Endothelial cell of umbilical vein (primary cell): ENCODE data around the gene DNAL1. TPM values are rescaled to one million over a fixed set of nuclear protein-coding genes. Genes with fewer than 3 reads are reported as not detected.

ENCODE experiments used
- BruUV-seq: library from RNA; stranded (reverse); fragments of 400-500 nt; replicated peaks from 2 replicates; lab custom pipeline; 2021; lab: Mats Ljungman, UMichigan
- CTCF ChIA-PET: fragments of 300-600, 350-600 bp; sonication (Branson Sonifier 250); formaldehyde crosslinking; loops from one replicate; lab custom pipeline; 2021; ENCODE audit warnings: antibody characterized with exemption, inconsistent platforms; lab: Charles Lee
- POLR2A ChIA-PET: fragments of 300-600, 350-600 bp; sonication (Branson Sonifier 250); formaldehyde crosslinking; loops from one replicate; lab custom pipeline; 2021; ENCODE audit warnings: antibody characterized with exemption, inconsistent platforms; lab: Charles Lee
- DNase-seq: peaks from one replicate; pipeline ENCODE4 v3.0.0-alpha.2; 2011; ENCODE audit warnings: low read depth, low spot score
- FAIRE-seq: peaks from 2 replicates; lab custom pipeline; 2011; peaks lifted over from hg19 to GRCh38; lab: Jason Lieb, UNC
- H2AFZ ChIP-seq: 2 replicates; pipeline ENCODE4 v1.6.0; 2012; ENCODE audit warnings: low read depth, low read length, control low read depth, inconsistent platforms
- H3K27ac ChIP-seq: 2 replicates; pipeline ENCODE4 v1.5.1; 2011; ENCODE audit warnings: low read depth, mild to moderate bottlenecking, control low read depth, low read length, moderate library complexity; ENCODE audit not compliant: insufficient read depth
- H3K27me3 ChIP-seq, 2 experiments: 2 replicates each; pipeline versions ENCODE4 v1.6.0 to v1.6.1; 2011; ENCODE audit warnings: low read length in 2 of 2, mixed read lengths in 1 of 2; ENCODE audit not compliant: control insufficient read depth in 2 of 2, insufficient read depth in 2 of 2
- H3K36me3 ChIP-seq, 2 experiments: 2 replicates in 1 of 2; 3 replicates in 1 of 2; pipeline ENCODE4 v1.5.1; 2011; ENCODE audit warnings: low read length in 2 of 2, mild to moderate bottlenecking in 1 of 2, moderate library complexity in 1 of 2; ENCODE audit not compliant: control insufficient read depth in 2 of 2, insufficient read depth in 2 of 2; ENCODE audit errors: extremely low read depth in 1 of 2
- H3K4me1 ChIP-seq: 3 replicates; pipeline ENCODE4 v1.5.1; 2011; ENCODE audit warnings: mild to moderate bottlenecking, low read length; ENCODE audit not compliant: control insufficient read depth, insufficient read depth; ENCODE audit errors: extremely low read depth
- H3K4me2 ChIP-seq: 2 replicates; pipeline ENCODE4 v1.6.1; 2011; ENCODE audit warnings: low read length, control low read depth, mixed read lengths; ENCODE audit not compliant: insufficient read depth
- H3K4me3 ChIP-seq, 3 experiments: fragments of 200-600 bp in 1 of 3; sonication (generic), shearing (Covaris generic) in 1 of 3; replicated peaks in 1 of 3; 2 replicates each; pipeline ENCODE4 v1.5.1; 2011 to 2016; ENCODE audit warnings: control low read depth in 3 of 3, low read length in 3 of 3, mild to moderate bottlenecking in 2 of 3, inconsistent platforms in 1 of 3, low read depth in 1 of 3, moderate library complexity in 1 of 3; ENCODE audit not compliant: insufficient read depth in 1 of 3
- H3K79me2 ChIP-seq: 2 replicates; pipeline ENCODE4 v1.6.0; 2012; ENCODE audit warnings: low read length, inconsistent platforms; ENCODE audit not compliant: control insufficient read depth, insufficient read depth
- H3K9ac ChIP-seq: replicated peaks from 2 replicates; pipeline ENCODE3; 2011; ENCODE audit warnings: low read length, control low read depth; ENCODE audit not compliant: insufficient read depth; ENCODE audit errors: extremely low read depth
- H3K9me1 ChIP-seq: replicated peaks from 3 replicates; pipeline ENCODE4 v1.6.0; 2011; ENCODE audit warnings: mild to moderate bottlenecking, low read length; ENCODE audit not compliant: control insufficient read depth, insufficient read depth; ENCODE audit errors: extremely low read depth
- H3K9me3 ChIP-seq: replicated peaks from 2 replicates; pipeline ENCODE4 v1.5.1; 2012; ENCODE audit warnings: low read length, inconsistent platforms; ENCODE audit not compliant: control insufficient read depth, insufficient read depth
- H4K20me1 ChIP-seq: replicated peaks from 2 replicates; pipeline ENCODE3; 2011; ENCODE audit warnings: mild to moderate bottlenecking, low read length; ENCODE audit not compliant: control insufficient read depth, insufficient read depth; ENCODE audit errors: extremely low read depth
- EZH2 ChIP-seq: IDR thresholded peaks from 2 replicates; pipeline ENCODE4 v1.6.1; 2012; ENCODE audit warnings: borderline replicate concordance, low read depth, mild to moderate bottlenecking, moderate library complexity, low read length, inconsistent platforms; ENCODE audit not compliant: severe bottlenecking
- FOS ChIP-seq: IDR thresholded peaks from 2 replicates; pipeline ENCODE4 v1.6.1; 2011; ENCODE audit warnings: mild to moderate bottlenecking, low read length, moderate library complexity, borderline replicate concordance; ENCODE audit not compliant: insufficient read depth
- GATA2 ChIP-seq: IDR thresholded peaks from 2 replicates; pipeline ENCODE4 v1.7.0; 2011; ENCODE audit warnings: low read depth, mild to moderate bottlenecking, moderate library complexity, mixed read lengths, low read length; ENCODE audit not compliant: insufficient read length, insufficient read depth
- JUN ChIP-seq: IDR thresholded peaks from 2 replicates; pipeline ENCODE4 v1.6.1; 2011; ENCODE audit warnings: borderline replicate concordance, low read depth; ENCODE audit not compliant: insufficient read length, insufficient read depth
- MYC ChIP-seq: IDR thresholded peaks from one replicate; pipeline ENCODE4 v1.6.1; 2011; ENCODE audit warnings: mild to moderate bottlenecking, low read depth, low read length
- POLR2A ChIP-seq: IDR thresholded peaks from 2 replicates; pipeline ENCODE4 v1.6.1; 2012; ENCODE audit warnings: low read depth, mild to moderate bottlenecking, control low read depth, low read length
- POLR2AphosphoS5 ChIP-seq: IDR thresholded peaks from 2 replicates; pipeline ENCODE4 v1.6.1; 2012; ENCODE audit warnings: low read depth, mild to moderate bottlenecking, control low read depth, low read length, moderate library complexity; ENCODE audit not compliant: insufficient read depth
- dilution Hi-C: fragments of 300-500 bp; cut with MboI; formaldehyde crosslinking; loops from one replicate; pipeline ENCODE4 v1.15.0; 2019; ENCODE audit warnings: low sequenced_read_pairs; ENCODE audit not compliant: extremely low pct_ligation_motif_present
- intact Hi-C: fragments of 100-400 bp; cut with micrococcal nuclease; formaldehyde crosslinking; loops from one replicate; pipeline ENCODE4 v1.10.0; 2022
- polyA plus RNA-seq, 4 experiments: library from polyadenylated mRNA; depleted of rRNA in 3 of 4; stranded (reverse) in 3 of 4; unstranded in 1 of 4; fragments of >200 nt; gene quantifications; 2 replicates each; pipeline versions ENCODE4 v1.2.1 to v1.2.3, GENCODE V29; 2011 to 2012; ENCODE audit warnings: missing spikeins in 1 of 4
- total RNA-seq: library from RNA; stranded (reverse); gene quantifications from 2 replicates; pipeline ENCODE4 v1.2.3, GENCODE V29; 2021
- TF ChIP-seq, protein P1 (sequence below): IDR thresholded peaks from 2 replicates; pipeline ENCODE4 v1.6.1; 2011; ENCODE audit not compliant: insufficient read depth, insufficient read length
- TF ChIP-seq, protein P2 (sequence below), 2 donors: IDR thresholded peaks; 1 replicate in 1 of 2; 2 replicates in 1 of 2; pipeline ENCODE4 v1.5.1; 2011; ENCODE audit warnings: low read length in 2 of 2, mild to moderate bottlenecking in 2 of 2, moderate library complexity in 2 of 2, control low read depth in 1 of 2, inconsistent platforms in 1 of 2, low read depth in 1 of 2; ENCODE audit not compliant: insufficient read depth in 1 of 2; ENCODE audit errors: extremely low read depth in 1 of 2

The DNAL1 gene
- total and polyA plus RNA-seq, 2 donors (not counting 3 experiments of a cell fraction or from before 2014, with no cell fraction given), result 2.4 to 15.3 TPM

DNA sequence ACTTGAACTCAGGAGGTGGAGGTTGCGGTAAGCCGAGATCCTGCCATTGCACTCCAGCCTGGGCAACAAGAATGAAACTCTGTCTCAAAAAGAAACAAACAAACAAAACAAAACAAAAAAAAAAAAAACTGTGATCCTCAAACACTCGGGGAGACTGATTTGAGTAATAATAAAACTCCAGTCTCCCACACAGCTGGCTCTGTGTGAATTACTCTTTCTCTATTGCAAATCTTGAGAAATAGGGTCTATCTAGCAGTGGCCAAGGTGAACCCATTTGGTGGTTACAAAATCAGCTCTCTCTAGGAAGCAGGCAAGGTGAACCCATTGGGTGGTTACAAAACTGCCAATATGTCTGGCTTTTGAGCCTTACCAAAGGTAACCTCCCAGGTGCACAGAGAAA lies 38.5 kb upstream of the DNAL1 start:
- H3K9me3 ChIP-seq, result no peaks in the 10 kb centered on the region
- POLR2A ChIA-PET, result interaction anchor here (0.7 kb wide), 1 partner anchor 289 kb away, joined by 4 read pairs; no protein-coding TSS in a partner anchor
- peaks cover 5% of the 10 kb centered on the region for H3K4me1 ChIP-seq
- intact Hi-C loops, result no loop called here
- H4K20me1 ChIP-seq, result no peaks in the 10 kb centered on the region
- dilution Hi-C loops, result no loop called here
- no peaks in the 10 kb centered on the region for H3K9me1 ChIP-seq
- CTCF ChIA-PET, result no interaction called here
- H3K27ac ChIP-seq, result no peak overlapping the region
- FAIRE-seq (no peak), DNase-seq (no peak)
- H3K27me3 ChIP-seq, result no peaks in the 10 kb centered on the region
- BruUV-seq, result no TSS peak
- no peaks in the 10 kb centered on the region for H3K79me2 ChIP-seq
- no peak overlapping the region for H3K9ac ChIP-seq
- H3K4me3 ChIP-seq, result no peak overlapping the region
- TF ChIP-seq, protein P1, sequence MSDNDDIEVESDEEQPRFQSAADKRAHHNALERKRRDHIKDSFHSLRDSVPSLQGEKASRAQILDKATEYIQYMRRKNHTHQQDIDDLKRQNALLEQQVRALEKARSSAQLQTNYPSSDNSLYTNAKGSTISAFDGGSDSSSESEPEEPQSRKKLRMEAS, result no peak
- TF ChIP-seq, protein P2, sequence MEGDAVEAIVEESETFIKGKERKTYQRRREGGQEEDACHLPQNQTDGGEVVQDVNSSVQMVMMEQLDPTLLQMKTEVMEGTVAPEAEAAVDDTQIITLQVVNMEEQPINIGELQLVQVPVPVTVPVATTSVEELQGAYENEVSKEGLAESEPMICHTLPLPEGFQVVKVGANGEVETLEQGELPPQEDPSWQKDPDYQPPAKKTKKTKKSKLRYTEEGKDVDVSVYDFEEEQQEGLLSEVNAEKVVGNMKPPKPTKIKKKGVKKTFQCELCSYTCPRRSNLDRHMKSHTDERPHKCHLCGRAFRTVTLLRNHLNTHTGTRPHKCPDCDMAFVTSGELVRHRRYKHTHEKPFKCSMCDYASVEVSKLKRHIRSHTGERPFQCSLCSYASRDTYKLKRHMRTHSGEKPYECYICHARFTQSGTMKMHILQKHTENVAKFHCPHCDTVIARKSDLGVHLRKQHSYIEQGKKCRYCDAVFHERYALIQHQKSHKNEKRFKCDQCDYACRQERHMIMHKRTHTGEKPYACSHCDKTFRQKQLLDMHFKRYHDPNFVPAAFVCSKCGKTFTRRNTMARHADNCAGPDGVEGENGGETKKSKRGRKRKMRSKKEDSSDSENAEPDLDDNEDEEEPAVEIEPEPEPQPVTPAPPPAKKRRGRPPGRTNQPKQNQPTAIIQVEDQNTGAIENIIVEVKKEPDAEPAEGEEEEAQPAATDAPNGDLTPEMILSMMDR (IDR thresholded peaks at IDR 0.05; ENCODE audit: extremely low read depth in 1 of 2, insufficient read depth in 1 of 2, low read depth in 1 of 2, low read length in 2 of 2), result no peak
- no peak for TF ChIP-seq JUN
- no peak for TF ChIP-seq GATA2
- TF ChIP-seq FOS, result no peak
- no peak for TF ChIP-seq POLR2AphosphoS5
- TF ChIP-seq EZH2, result no peak
- TF ChIP-seq POLR2A, result no peak
- TF ChIP-seq MYC, result no peak
- H2AFZ ChIP-seq, result no peak overlapping the region
- no peak overlapping the region for H3K4me2 ChIP-seq
- H3K36me3 ChIP-seq, result no peaks in the 10 kb centered on the region
